ENCODE results near the gene CNTNAP2. TPM values are rescaled to one million over a fixed set of nuclear protein-coding genes. Genes with fewer than 3 reads are reported as not detected.

Gene CNTNAP2
- total RNA-seq, 4 donors from 2014 or later, result 0.25 to 0.89 (median 0.30) TPM; not detected in 1

DNA sequence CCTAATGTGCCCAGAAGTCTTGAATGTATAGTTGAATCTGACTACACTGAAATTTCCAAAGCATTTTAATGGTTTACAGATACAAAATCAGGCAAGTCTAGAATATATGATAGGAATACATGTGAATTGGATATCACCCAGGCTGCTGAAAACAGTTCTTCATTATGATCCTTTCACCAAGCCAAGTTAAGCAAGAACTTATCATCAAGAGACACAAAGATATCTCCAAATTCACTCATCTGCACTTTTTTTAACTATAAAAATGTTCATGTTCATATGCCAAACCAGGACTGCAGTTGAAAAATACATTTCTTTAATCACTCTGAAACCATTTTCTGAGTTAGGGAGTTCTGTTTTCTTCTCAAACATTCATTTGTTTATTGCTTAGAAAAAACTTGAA lies 2061.4 kb downstream of the CNTNAP2 start:
- Histone ChIP-seq H3K4me1 (no peaks in the 10 kb centered on the region), H3K27ac (no peak overlapping the region), H3K9me3 (no peaks in the 10 kb centered on the region), H3K4me3 (no peak overlapping the region), H3K36me3 (no peaks in the 10 kb centered on the region), H3K27me3 (no peaks in the 10 kb centered on the region)
- TF ChIP-seq, protein P1, sequence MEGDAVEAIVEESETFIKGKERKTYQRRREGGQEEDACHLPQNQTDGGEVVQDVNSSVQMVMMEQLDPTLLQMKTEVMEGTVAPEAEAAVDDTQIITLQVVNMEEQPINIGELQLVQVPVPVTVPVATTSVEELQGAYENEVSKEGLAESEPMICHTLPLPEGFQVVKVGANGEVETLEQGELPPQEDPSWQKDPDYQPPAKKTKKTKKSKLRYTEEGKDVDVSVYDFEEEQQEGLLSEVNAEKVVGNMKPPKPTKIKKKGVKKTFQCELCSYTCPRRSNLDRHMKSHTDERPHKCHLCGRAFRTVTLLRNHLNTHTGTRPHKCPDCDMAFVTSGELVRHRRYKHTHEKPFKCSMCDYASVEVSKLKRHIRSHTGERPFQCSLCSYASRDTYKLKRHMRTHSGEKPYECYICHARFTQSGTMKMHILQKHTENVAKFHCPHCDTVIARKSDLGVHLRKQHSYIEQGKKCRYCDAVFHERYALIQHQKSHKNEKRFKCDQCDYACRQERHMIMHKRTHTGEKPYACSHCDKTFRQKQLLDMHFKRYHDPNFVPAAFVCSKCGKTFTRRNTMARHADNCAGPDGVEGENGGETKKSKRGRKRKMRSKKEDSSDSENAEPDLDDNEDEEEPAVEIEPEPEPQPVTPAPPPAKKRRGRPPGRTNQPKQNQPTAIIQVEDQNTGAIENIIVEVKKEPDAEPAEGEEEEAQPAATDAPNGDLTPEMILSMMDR (IDR thresholded peaks at IDR 0.05), result no peak
- TF ChIP-seq EP300 (IDR thresholded peaks at IDR 0.05), result no peak
- DNase-seq (ENCODE audit: low spot score in 2 of 2), result no peak

DNA sequence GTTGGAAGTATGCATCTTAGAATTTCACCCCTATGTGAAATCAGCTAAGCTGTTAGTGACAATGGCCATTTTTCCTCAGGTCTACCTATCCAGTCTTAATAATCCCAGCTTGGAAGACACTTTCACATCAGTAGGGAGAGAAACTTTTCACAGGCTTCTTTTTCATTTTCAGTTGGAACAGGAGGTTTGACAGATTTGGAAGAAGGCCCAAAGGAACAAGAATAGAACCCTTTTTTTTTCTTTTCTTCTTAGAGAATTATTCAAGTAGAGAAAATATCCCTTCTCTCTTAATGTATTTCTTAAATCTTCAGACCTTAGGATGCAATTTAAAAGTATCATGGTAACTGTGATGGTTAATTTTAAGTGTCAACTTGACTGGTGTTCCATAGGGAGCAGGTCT lies 2063.5 kb downstream of the CNTNAP2 start:
- no peaks in the 10 kb centered on the region for H3K36me3 ChIP-seq
- no peaks in the 10 kb centered on the region for H3K4me1 ChIP-seq
- no peak for DNase-seq (ENCODE audit: low spot score in 2 of 2)
- H3K27ac ChIP-seq, result no peak overlapping the region
- H3K9me3 ChIP-seq, result no peaks in the 10 kb centered on the region
- TF ChIP-seq POLR2A (IDR thresholded peaks at IDR 0.05) (no peak), EP300 (IDR thresholded peaks at IDR 0.05) (no peak), POLR2AphosphoS5 (IDR thresholded peaks at IDR 0.05) (no peak)
- TF ChIP-seq, protein P1 (IDR thresholded peaks at IDR 0.05), result no peak
- no peak overlapping the region for H3K4me3 ChIP-seq
- no peaks in the 10 kb centered on the region for H3K27me3 ChIP-seq

DNA sequence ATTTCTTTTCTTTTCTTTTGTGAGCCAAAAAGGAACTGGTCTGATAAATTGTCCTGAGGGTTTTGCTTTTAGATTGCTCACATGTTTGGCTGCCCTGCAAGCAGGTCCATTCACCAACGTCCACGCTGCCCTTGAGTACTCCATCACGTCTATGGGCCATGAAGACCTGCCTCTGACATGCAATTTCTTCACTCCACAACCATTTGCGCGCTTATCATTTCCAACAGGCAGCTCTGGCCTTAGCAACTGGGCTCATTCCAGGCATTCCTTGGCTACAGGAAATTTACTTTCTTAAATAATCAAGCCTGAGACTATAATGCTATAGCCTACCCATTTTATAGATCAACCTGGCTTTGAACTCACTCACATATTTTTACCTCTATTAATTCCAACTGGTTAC lies 2065.7 kb downstream of the CNTNAP2 start:
- Histone ChIP-seq H3K27me3 (no peaks in the 10 kb centered on the region), H3K27ac (no peak overlapping the region), H3K9me3 (no peaks in the 10 kb centered on the region), H3K36me3 (no peaks in the 10 kb centered on the region), H3K4me1 (no peaks in the 10 kb centered on the region), H3K4me3 (no peak overlapping the region)
- TF ChIP-seq EP300 (IDR thresholded peaks at IDR 0.05) (no peak), POLR2A (IDR thresholded peaks at IDR 0.05) (no peak), POLR2AphosphoS5 (IDR thresholded peaks at IDR 0.05) (no peak)
- TF ChIP-seq, protein P1 (IDR thresholded peaks at IDR 0.05), result no peak
- 77% methylated on average over 5 of the region's 5 CpGs for WGBS
- DNase-seq (ENCODE audit: low spot score in 2 of 2), result no peak

DNA sequence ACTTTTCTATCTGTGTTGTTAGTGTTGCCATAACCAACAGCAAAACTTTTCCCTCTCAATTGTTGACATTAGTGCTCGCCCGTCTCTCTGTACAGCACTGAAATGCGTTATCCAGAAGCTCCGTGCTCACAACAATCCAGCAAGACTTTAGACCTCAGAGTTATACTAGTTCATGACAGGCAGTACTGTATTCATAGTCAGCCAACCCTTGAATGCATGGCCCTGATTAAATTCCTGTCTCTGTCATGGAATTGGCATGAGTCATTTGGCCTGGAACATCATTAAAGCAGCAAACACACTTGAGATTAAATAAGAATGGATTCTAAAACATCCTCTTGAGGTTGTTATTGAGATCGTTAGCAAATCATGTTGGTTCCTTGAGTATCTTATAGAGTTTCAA lies 2068.4 kb downstream of the CNTNAP2 start:
- Histone ChIP-seq H3K4me3 (no peak overlapping the region), H3K27me3 (no peaks in the 10 kb centered on the region), H3K36me3 (no peaks in the 10 kb centered on the region), H3K4me1 (no peaks in the 10 kb centered on the region), H3K27ac (no peak overlapping the region), H3K9me3 (no peaks in the 10 kb centered on the region)
- no peak for DNase-seq (ENCODE audit: low spot score in 2 of 2)
- TF ChIP-seq POLR2AphosphoS5 (IDR thresholded peaks at IDR 0.05) (no peak), POLR2A (IDR thresholded peaks at IDR 0.05) (no peak), EP300 (IDR thresholded peaks at IDR 0.05) (no peak)
- TF ChIP-seq, protein P1 (IDR thresholded peaks at IDR 0.05), result no peak
- 60% methylated on average over 5 of the region's 5 CpGs for WGBS

DNA sequence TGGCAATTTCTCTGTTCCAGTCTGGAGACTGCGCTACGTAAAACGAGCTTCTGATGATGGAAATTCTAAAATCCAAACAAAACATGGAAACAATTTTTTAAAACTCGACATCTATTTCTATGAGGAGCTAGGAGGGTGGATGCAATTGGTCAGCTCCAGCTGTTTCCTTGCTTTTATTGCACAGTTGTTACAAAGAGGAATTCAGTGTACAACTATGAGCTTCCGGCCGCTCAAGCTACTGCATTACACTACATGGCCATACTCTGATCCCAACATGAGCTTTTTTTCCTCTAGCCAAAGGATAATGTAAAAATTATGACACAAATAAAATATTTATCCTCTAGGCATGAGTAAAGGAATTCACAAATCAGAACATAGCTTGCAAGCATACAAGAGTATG lies 2070.9 kb downstream of the CNTNAP2 start:
- H3K9me3 ChIP-seq, result no peaks in the 10 kb centered on the region

More for the DNA sequence above, 2070.9 kb downstream of the CNTNAP2 start:
- H3K36me3 ChIP-seq, result no peaks in the 10 kb centered on the region
- no peak for DNase-seq (ENCODE audit: low spot score in 2 of 2)
- no peaks in the 10 kb centered on the region for H3K4me1 ChIP-seq
- 67% methylated on average over 6 of the region's 6 CpGs for WGBS
- TF ChIP-seq POLR2AphosphoS5 (IDR thresholded peaks at IDR 0.05) (no peak), EP300 (IDR thresholded peaks at IDR 0.05) (no peak), POLR2A (IDR thresholded peaks at IDR 0.05) (no peak)
- TF ChIP-seq, protein P1 (IDR thresholded peaks at IDR 0.05), result no peak
- no peak overlapping the region for H3K27ac ChIP-seq
- H3K27me3 ChIP-seq, result no peaks in the 10 kb centered on the region
- H3K4me3 ChIP-seq, result no peak overlapping the region

All from suprapubic skin (tissue), 4 donors.